HuH-7 (cell line): ENCODE measurements around the gene LRMDA.
A peak's percentile ranks its signal among the peaks of the same experiment; 100 is the strongest.

ENCODE experiments used
- DNase-seq: peaks from one replicate; pipeline ENCODE4 v3.0.0; 2011; ENCODE audit warnings: low spot score

Gene LRMDA

DNA sequence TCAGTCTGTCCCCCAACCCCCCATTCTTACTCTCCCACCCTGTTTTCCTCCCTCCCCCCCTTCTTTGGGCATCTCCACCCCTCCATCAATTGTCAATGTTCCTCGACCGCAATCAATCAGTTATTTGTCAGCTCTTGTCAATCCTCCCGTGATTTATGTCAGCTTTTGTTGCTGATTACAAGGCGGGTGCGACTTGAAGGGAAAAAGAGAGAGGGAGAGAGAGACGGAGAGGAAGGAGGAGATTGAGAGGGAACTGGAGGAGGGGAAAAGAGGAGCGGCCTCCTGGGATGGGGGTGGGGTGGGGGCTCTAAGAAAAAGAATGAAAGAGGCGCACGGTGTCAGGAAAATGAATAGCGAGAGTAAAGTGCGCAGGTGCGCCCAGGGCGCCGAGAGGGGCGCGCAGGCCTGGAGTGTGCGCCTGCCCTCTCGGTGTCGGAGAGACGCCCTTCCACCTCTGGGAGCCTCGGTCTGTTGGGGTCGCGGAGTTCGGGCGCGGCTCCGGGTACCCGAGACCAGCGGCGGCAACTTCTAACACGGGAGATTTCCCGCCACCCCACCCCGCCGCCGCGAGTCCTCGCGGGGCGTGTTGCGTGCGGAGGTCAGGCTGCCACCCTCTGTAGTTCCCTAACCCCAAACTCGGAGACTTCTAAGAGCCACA, 28.8 kb upstream of the LRMDA start:
- DNase-seq: peak; percentile 33

DNA sequence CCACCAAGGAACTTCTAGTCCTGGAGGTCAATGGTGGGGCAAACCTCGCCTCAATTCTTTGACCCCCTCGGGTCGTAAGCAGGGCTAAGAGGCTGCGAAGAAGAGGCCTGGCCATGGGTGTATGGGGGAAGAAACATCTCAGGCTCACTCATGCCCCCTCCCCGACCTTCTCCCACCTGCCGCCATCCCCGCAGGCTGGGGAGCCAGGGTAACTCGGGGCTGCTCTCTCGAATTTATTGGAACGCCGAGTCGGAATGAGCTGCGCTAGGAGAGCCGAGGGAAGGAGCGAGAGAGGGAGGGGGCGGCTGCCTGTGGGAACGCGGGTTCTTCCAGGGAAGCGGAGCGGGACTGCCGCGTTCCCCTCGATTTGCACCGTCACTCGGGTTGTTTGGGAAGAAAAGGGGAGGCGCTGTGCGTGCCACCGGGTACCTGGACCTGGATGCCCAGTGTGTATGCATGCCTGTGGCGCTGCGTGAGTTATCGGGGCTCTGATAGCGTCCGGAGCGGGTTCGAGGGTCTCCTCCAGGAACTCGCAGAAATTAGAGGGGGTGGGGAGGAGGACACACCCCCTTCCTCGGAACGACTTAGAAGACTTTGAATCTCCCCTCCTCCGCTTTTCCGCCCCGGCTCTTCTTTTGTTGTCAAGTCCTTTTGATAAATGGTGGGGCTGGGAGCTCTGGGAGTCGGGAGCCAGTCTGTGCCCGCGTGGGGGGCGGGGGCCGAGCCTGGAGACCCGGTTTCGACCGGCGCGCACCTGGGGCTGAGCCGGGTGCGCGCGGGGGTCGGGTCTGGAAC, 28.1 kb upstream of the LRMDA start:
- no peak for DNase-seq

DNA sequence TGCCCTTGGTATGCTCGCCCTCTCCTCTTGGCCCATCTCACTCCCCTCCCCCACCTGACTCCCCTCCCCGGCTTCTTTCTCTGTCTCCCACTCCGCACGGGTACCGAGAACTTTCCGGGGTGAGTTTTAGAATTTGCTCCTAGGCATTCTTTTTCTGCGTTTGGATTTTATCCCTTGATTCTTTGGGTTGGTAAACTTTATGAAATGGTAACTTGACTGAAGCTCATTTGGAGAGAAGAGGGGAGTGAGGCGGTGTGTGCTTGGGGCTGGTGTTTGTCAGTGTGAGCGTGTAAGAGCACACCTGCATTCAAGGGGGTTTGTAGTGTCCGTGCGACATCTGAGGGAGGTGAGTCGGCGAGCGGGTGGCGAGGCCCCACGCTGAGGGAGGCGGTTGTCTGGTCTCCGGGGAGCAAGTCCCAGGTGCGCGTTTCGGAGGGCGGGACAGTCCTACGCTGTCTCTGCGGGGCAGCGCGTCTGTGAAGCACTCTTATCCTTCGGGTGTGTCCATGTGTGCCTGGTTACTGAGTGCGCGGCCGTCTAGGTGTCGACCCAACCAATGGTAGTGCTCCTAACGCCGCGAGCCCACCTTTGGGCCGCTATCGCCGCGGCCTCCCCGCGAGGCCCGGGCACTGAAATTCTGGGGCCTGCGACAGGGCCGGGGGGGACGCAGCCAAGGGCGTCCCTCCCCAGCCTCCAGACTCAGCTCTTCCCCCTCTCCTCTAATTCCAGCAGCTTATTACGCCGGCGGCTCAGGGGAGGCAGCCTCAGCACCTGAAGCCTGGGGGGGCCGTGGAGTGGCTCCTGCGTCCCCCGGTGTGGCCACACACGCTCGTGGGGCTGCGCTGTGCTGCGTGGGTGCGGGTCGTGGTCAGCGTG, 27.2 kb upstream of the LRMDA start:
- DNase-seq: peak; percentile 60

DNA sequence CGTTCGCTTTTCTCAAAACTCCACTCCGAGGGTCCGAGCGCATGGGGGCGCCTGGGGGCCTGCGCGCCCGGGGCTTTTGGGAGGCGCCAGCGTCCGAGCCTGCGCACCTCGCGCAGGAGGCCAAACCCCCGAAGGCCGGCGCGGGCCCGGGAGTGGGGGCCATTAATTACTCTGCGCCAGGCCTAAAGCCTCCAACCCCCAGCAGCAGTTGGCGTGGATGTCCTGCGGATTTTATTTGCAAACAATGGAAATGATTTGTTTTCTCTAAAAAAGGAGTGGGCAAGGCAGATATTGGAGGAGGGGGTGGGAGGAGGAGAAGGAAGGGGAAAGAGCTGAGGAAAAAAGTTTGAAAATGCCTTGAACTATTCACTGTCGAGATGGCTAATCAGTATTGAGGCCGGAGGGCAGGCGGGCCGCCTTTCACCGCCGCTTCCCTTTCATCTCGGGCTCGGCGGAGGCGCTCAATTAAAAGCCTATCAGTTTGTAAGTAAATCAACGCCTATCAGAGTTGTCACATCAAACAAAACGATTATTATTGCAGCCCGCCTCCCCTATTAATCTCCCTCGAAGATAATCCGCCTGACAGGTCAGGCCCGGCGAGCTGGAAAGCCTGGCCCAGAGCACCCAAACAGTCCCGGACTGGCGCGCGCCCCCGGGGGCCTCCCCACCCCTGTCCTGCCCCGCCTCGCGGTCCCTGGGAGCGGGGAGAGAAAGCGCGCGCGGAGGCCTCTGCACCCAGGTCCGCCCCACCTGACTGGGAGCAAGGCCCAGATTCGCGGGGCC, 26.4 kb upstream of the LRMDA start:
- DNase-seq: peak; percentile 53

DNA sequence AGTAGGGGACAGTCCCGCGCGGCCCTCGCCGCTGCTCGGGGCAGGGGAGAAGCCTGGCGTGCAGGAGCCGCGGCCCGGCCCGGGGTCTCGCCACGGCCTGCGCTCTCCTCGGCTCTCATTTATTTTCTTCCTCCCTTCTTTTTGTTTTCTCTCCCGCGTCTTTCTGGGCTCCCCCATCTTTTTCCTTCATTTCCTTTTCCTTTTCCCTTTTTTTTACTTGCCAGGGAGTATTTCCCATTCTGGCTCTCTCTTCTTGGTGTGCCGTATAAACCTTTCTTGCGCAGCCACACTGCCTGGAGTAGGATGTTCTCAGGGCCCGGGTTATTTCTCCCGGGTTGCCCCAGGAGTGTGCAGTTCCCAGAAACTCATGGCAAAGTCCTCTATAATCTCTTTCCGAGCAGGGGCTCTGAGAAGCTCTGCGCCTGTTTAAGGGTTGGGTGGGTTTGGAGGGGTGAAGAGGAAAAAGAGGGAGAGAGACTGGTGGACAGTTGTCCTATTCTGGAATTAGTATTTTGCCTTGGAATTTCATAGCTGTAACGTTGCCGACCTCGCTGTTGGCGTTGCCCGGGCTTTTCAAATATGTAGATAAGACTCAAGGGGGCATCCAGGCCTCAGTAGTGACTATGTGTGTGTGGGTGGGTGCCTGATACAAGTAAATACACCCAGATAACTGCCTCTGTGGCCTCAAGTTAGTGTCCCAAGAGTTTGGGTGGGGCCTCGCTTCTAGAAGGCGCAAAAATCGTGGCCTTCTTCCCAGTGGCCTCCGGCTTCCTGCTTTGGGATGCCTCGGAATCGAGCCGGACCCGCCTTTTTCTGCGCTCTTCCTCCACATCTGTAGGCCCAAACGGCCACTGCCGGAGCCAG, 25.6 kb upstream of the LRMDA start:
- no peak for DNase-seq

DNA sequence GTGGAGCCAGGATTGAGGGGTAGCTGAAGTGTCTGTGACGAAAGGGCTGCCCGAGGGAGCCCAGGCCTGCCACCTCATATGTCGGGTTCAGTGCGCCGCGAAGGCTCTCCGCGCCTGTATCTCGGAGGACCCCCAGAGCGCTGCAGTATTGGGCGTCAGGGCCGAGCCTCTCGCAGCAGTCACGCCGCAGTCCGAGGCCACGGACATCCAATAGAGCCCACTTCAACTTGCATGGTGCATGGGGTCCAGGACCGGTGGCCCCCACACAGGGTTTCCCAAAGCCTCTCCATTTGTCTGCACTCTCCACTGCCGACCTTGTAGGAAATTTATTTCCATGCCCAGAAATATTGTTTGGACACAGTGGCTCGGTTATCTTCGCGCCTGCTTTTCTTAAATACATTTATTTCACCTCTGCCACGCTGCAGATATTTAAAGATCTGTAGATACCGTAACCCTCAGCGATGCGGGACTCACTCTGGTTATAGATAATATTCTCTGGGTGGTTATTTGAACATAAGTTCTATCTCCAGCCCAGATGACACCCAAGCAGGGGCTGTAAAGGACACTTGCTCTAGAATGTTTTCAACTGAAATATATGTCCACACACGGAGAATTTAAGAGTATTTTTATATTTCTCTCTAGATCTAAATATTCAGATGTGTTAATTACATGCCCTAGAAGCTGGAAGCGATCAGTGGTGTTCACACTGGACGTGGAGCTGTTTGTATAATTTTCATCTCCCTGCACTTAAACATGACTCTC, 24.8 kb upstream of the LRMDA start:
- no peak for DNase-seq

DNA sequence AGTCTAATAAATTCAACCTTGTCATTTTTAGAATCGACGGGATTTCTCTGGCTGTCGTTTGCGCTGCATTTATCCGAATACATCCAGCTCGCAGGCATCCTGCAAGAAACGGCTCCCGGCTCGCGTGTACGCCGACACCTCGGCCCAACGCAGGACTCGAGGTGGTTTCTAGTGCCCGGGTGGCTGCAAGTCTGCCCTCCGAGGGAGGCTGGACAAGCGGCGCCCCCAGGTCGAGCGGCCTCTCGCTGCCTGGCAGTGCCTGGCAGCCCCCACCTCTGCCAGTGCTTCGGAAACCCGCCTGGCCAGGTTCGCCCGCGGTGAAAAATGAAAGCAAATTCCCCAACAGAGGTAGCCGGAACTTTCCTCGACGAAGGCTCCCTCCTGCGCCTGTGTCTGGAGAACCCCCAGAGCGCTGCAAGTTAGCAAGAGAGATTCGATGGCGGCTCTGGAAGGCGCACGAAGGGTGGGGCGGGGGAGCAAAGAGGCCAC, 24.2 kb upstream of the LRMDA start:
- no peak for DNase-seq

DNA sequence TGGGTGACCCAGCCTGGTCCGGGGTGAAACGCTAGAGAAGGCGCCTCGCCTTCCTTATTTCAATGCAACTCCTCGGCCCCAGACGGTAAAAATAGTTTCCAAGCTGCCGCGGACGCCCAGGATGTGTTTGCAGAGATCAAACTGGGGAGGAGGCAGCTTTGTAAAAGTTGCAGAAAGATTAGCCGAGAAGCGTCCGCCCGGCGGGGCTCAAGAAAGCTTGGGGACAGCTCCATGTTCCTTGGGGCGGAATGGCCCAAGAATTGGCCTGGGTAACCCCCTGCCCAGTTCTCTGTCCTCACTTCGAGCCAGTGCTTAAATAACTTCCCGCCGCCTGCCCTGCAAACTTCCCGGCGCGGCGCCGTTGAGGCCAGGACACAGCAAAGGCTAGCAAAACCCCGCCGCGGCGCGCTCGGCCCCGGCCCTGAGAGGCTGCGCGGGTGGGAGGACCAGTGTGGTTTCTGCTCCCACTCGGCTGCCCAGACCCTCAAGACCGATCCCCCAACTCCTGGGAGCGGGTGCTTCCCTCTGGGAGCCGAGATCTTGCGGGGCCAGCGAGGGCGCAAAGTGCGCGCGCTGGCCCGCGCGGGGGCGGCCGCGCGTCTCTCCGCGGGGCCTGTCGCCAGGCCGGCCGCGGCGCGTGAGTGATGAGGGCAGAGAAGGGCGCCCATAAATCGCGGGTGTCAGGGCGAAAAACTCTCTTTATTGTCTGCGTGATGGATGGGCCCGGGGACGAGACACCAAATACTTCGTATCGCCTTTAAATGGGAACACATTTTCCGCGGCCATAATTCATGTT, 23.5 kb upstream of the LRMDA start:
- no peak for DNase-seq

DNA sequence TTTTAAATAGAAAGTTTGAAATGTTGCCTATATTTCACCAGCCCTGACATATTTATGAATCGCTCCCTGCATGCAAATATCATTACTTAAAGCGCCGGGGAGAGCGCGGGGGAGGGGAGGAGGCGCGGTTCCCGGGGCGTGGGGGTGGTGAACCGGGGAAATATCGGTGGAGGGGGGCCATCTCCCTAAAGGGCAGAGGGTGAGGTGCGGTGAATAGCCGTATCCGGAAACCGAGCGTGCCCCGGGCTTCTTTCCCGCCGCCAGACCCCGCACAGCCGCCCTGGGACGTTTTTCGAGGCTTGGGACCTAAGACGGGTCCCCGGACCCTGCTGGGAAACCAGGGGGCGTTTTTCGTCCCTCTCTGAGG, 22.9 kb upstream of the LRMDA start:
- DNase-seq: no peak

DNA sequence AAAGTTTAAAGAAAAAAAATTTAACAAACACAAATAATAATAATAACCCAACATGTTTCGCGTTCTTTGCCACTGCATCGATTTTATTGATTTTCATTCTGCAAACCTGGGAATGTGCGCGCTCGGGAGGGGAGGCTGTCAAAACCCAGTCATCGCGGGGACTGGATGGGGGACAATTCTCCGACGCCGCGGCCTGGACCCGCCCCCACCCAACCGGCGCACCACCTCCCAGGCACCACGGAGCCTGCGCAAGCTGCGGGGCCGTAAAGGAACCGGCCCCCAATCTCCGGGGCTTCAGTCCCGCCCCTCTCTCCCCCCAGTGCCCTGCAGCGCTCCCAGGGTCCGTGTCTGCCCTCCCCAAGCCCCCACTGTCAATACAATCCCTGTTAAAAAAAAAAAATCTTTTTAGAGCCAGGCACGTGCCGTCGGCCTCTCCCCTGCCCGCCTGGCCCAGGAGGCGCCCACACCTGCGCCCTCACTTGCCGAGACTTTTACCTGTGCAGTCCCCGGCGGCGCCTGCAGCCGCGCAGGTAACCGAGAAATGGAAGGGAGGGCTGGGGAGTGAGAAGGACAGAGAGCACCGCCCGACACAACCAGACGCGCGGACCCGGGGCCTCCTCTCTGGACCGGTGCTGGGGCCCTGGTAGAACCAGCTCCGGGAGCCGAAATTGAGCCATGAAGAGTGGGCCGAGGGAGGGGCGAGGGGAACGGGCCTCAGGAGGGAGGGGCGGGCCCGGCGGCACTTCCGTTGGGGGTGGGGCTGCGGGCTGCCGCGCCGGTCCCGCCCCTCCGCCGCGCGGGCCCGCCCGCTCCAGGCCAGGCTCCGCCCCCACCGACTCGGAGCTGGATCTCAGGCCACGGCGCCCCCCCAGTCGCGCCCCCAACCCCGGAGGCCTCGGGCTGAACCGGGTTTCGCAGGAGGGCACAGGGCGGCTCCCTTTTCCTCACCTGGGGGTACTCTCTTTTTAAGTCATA, 22.2 kb upstream of the LRMDA start:
- peak; percentile 68 for DNase-seq

DNA sequence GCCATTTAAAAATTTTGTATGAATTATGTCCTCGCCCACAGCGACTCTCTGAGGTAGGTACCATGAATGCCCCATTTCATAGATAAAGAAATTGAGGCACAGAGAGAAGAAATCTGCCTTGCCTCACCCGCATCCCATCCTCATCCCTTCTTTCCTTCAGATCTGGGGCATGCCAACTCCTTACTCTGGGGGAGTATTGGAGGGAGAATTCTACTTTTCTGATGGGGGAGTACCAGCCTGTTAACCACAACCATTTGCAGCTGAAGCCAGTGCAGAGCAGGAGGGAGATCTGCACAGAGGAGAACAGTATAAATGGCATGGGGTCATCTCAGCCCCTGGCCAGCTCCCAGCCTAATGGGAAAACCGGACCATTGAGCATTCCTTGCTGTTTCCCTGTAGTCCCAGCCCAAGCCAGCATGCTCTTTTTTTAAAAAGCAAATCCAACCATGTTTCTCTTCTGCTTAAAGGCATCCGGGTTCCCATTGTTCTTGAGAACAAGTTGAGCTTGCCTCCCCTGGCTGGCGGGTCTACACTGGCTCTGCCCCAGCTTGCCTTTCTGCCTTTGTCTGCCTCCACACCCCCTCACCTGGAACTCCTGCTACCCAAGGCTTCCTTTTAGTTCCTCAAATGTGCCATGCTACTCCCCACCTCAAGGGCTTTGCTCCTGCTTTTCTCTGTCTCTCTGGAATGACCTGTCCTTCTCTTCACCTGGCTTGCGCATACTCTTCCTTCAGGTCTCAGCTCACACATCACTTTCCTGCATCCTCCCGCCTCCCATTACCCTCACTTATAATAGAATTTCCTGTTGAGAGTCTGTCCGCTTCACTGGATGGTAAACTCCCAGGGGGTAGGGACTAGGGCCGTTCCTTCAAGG, 21.1 kb upstream of the LRMDA start:
- no peak for DNase-seq

DNA sequence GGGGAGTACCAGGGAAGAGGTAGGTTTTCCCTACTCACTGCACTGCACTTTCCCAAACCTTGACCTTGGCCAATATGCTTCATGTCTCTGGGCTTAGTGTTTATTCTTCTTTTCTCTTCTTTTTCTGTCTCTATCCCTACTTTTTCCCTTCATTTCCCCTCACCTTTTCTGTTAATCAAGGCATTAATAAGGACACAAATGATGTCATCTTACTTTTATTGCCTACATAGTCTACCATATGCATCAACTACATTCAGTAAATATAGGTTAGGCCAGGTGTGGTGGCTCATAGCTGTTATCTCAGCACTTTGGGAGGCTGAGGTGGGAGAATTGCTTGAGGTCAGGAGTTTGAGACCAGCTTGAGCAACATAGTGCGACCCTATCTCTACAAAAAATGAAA, 16.9 kb upstream of the LRMDA start:
- DNase-seq: no peak

DNA sequence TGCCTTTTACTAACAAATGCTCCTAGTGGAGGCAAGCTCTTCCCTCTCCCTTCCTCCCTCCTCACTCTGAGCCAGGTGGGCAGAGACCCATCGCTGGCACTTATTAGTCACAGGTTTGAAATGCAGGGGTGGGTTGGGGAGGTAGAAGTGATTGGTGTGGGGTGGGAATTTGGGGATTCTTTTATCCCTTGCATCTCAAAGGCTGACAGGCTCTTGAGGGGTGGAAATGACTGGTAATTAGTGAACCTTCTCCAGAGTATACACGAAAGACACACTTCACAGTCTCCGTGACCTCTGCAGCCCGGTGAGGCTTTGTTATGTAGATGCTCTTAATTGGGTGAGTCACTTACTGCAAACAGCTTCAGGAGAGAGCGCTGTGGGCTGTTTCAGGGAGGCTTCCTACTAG, 13.9 kb upstream of the LRMDA start:
- no peak for DNase-seq

DNA sequence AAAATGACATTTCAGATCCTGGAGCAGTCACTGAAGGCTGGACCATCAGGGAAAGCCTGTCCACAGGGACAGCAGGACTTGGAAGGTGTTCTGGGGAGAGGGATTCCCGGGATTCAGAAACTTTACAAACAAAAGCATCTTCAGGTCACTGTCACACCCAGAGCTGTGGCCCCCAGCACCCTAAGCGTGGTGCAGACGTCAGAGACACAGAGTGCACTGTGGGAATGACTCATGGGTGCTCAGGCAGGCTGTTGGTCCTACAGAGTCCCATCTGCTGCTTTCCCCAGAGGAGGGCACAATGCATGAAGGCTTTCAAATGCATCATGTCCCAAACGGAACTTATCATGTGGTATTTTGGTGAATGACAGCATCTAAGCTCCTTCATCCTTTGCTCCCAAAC, 13.1 kb upstream of the LRMDA start:
- no peak for DNase-seq

DNA sequence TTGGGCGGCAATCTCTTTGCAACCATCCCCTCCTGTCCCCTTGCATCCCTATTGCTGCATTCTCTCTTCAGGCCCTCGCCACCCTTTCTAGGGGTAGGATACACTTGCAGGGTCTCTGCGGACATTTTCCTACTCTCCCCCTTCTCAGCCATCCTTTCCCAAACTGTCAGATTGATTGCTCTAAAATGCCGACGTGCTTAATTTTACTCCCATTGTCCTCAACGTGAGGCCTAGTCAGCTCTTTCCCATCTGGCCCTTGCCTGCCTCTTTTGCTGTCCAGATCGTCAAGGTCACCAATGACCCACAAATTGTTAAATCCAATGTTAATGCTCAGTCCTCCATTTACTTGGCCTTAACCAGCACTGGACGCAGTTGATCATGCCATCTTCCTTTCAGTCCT, 12.7 kb upstream of the LRMDA start:
- DNase-seq: no peak

DNA sequence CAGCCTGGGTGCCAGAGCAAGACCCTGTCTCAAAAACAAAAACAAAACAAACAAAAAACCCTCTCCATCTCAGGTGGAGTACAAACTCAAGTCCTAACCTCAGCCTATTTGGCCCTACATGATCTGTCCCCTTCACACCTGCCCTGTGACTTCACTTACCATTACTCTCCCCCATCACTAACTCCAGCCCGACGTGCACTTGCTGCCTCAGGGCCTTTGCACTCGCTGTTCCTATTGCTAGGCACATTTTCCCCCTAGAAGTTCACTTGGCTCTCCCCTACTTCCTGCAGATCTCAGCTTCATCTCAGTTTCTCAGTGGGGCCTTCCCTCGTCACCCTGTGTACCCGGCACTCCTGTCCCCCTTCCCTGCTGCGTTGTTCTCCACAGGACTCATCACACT, 8.5 kb upstream of the LRMDA start:
- DNase-seq: no peak

DNA sequence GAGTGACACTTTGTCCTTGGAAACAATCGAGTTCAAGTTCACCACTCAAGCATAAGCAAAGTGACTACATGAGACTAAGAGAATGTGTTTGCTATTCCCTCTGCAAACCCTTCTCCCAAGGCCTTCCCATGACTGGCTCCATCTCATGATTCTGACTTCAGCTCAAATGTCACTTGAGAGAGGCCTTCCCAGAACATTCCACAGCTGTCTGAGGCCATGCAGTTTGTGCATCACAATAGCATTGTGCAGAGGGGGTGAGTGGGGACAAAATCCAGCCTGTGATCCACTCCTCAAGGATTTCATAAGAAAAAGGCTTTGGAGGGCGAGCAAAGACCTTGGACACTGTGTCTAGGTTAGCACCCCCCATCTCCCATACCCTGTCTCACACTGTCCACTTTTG, 6.9 kb upstream of the LRMDA start:
- no peak for DNase-seq
